NCI-H524 treated with DMSO at 0.1 percent for 48 hours (cell line): ENCODE results near the gene MMP3.

Experiments used
- DNase-seq: peaks from one replicate; lab custom pipeline; 2025; lab: John Stamatoyannopoulos, UW

MMP3 gene

GRCh38 chr11:102831489-102832440 lies 11.6 kb downstream of the MMP3 start:
- no peak for DNase-seq

- no peak for DNase-seq
Observed at GRCh38 chr11:102831128-102831488, 12.3 kb downstream of the MMP3 start.

- no peak for DNase-seq
Observed at GRCh38 chr11:102830001-102830727, 13.2 kb downstream of the MMP3 start.

- DNase-seq = peak; percentile 27
Observed at GRCh38 chr11:102829316-102830000, 14.0 kb downstream of the MMP3 start.

GRCh38 chr11:102824556-102824955 lies 18.9 kb downstream of the MMP3 start:
- no peak for DNase-seq

- no peak for DNase-seq
Observed at GRCh38 chr11:102819491-102819890, 23.9 kb downstream of the MMP3 start.

GRCh38 chr11:102813484-102813883 lies 29.9 kb downstream of the MMP3 start:
- no peak for DNase-seq

- DNase-seq = no peak
Observed at GRCh38 chr11:102812188-102812587, 31.2 kb downstream of the MMP3 start.

- no peak for DNase-seq
Observed at GRCh38 chr11:102810950-102811660, 32.3 kb downstream of the MMP3 start.

GRCh38 chr11:102809971-102810370 lies 33.4 kb downstream of the MMP3 start:
- DNase-seq = no peak

GRCh38 chr11:102807921-102808320 lies 35.5 kb downstream of the MMP3 start:
- DNase-seq = no peak

GRCh38 chr11:102806296-102806695 lies 37.1 kb downstream of the MMP3 start:
- no peak for DNase-seq

GRCh38 chr11:102802341-102802740 lies 41.1 kb downstream of the MMP3 start:
- no peak for DNase-seq

GRCh38 chr11:102800767-102801166 lies 42.6 kb downstream of the MMP3 start:
- DNase-seq = no peak

GRCh38 chr11:102799681-102800340 lies 43.6 kb downstream of the MMP3 start:
- no peak for DNase-seq

- no peak for DNase-seq
Observed at GRCh38 chr11:102798012-102798746, 45.2 kb downstream of the MMP3 start, which contains the start of gene MMP1. Gene MMP1 (minus strand): TSS chr11:102798160. CDS start chr11:102798092, 68 bp downstream.

GRCh38 chr11:102794382-102794781 lies 49.0 kb downstream of the MMP3 start:
- peak; percentile 4 for DNase-seq

- DNase-seq = no peak
Observed at GRCh38 chr11:102793677-102794290, 49.6 kb downstream of the MMP3 start.

GRCh38 chr11:102792604-102793003 lies 50.8 kb downstream of the MMP3 start:
- DNase-seq = no peak
